MM.1S (cell line): ENCODE data around the gene TELO2.
A peak's percentile ranks its signal among the peaks of the same experiment; 100 is the strongest.

ENCODE experiments used
- DNase-seq: peaks from one replicate; pipeline ENCODE4 v3.0.0-alpha.2; 2015
- H2AFZ ChIP-seq: fragments of 300-600 bp; sonication (generic); 2 replicates; pipeline ENCODE4 v1.6.0; 2016; ENCODE audit warnings: antibody characterized with exemption, low read length
- H3F3A ChIP-seq: fragments of 300-600 bp; sonication (generic); 2 replicates; pipeline ENCODE4 v1.6.1; 2016; ENCODE audit warnings: mild to moderate bottlenecking, antibody characterized with exemption, low read length, moderate library complexity, mixed read lengths; ENCODE audit not compliant: insufficient read depth
- H3K27ac ChIP-seq: fragments of 300-600 bp; sonication (generic); 2 replicates; pipeline ENCODE4 v1.5.1; 2016; ENCODE audit warnings: mild to moderate bottlenecking, low read length
- H3K27me3 ChIP-seq: fragments of 300-600 bp; sonication (generic); replicated peaks from 2 replicates; pipeline ENCODE4 v1.6.0; 2016; ENCODE audit warnings: low read length; ENCODE audit not compliant: insufficient read depth
- H3K36me3 ChIP-seq: fragments of 300-600 bp; sonication (generic); replicated peaks from 2 replicates; pipeline ENCODE4 v1.6.1; 2016; ENCODE audit warnings: mild to moderate bottlenecking, low read length, mixed read lengths; ENCODE audit not compliant: insufficient read depth
- H3K4me1 ChIP-seq: fragments of 300-600 bp; sonication (generic); 2 replicates; pipeline ENCODE4 v1.6.1; 2016; ENCODE audit warnings: low read length, mixed read lengths
- H3K4me2 ChIP-seq: fragments of 300-600 bp; sonication (generic); 2 replicates; pipeline ENCODE4 v1.6.0; 2016; ENCODE audit warnings: low read depth, low read length
- H3K4me3 ChIP-seq: fragments of 300-600 bp; sonication (generic); 2 replicates; pipeline ENCODE4 v1.5.1; 2016; ENCODE audit warnings: low read length, mixed read lengths
- H3K79me2 ChIP-seq: fragments of 300-600 bp; sonication (generic); 2 replicates; pipeline ENCODE4 v1.6.1; 2016; ENCODE audit warnings: mixed run types, low read length, mixed read lengths
- H3K9ac ChIP-seq: fragments of 300-600 bp; sonication (generic); 2 replicates; pipeline ENCODE4 v1.6.1; 2016; ENCODE audit warnings: low read length, mixed read lengths
- H3K9me2 ChIP-seq: fragments of 300-600 bp; sonication (generic); replicated peaks from 2 replicates; pipeline ENCODE4 v1.6.1; 2016; ENCODE audit warnings: mild to moderate bottlenecking, low read length, mixed read lengths; ENCODE audit not compliant: insufficient read depth
- H3K9me3 ChIP-seq: fragments of 300-600 bp; sonication (generic); replicated peaks from 2 replicates; pipeline ENCODE4 v1.6.1; 2016; ENCODE audit warnings: mild to moderate bottlenecking, low read length, mixed read lengths; ENCODE audit not compliant: insufficient read depth
- H4K20me1 ChIP-seq: fragments of 300-600 bp; sonication (generic); 2 replicates; pipeline ENCODE4 v1.6.1; 2016; ENCODE audit warnings: mild to moderate bottlenecking, low read length, moderate library complexity, mixed read lengths; ENCODE audit not compliant: insufficient read depth
- EZH2 ChIP-seq: fragments of 300-600 bp; sonication (generic); optimal IDR thresholded peaks from 2 replicates; pipeline ENCODE3; 2017; ENCODE audit warnings: low read depth, mild to moderate bottlenecking, antibody characterized with exemption, low read length, mixed read lengths
- EZH2phosphoT487 ChIP-seq: fragments of 300-600 bp; sonication (generic); IDR thresholded peaks from 2 replicates; pipeline ENCODE4 v1.6.1; 2018; ENCODE audit warnings: antibody characterized with exemption, low read length
- TF ChIP-seq, protein P1 (sequence below): fragments of 300-600 bp; sonication (generic); IDR thresholded peaks from 2 replicates; pipeline ENCODE4 v1.5.1; 2016; ENCODE audit warnings: antibody characterized with exemption, low read length, mixed read lengths

TELO2 gene

DNA sequence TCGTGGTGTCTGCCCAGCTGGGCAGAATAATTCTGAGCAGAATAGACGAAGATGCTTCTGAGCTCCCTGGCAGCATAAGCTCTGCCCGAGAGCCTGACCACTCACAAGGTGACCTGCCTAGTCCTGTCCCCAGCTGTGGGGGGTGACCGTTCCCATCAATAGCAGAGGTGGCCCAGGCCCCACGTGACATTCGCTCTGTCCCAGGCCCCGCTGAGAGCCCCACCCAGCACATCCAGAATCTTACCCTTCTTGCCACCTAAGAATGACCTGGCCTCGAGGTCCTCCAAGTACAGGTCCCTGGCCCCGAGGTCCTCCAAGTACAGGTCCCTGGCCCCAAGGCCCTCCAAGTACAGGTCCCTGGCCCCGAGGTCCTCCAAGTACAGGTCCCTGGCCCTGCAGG, 39.6 kb downstream of the TELO2 start:
- Histone ChIP-seq H3K9me3 (no peaks in the 10 kb centered on the region), H3K9ac (no peak overlapping the region), H3K36me3 (no peaks in the 10 kb centered on the region), H3K4me2 (no peak overlapping the region), H3K27ac (no peak overlapping the region), H2AFZ (no peak overlapping the region), H3K4me3 (no peak overlapping the region), H3K27me3 (peaks cover 97% of the 10 kb centered on the region), H4K20me1 (no peaks in the 10 kb centered on the region), H3K79me2 (no peaks in the 10 kb centered on the region), H3K4me1 (no peaks in the 10 kb centered on the region), H3F3A (no peaks in the 10 kb centered on the region), H3K9me2 (no peaks in the 10 kb centered on the region)
- no peak for DNase-seq
- TF ChIP-seq EZH2 (no peak), EZH2phosphoT487 (no peak)
- TF ChIP-seq, protein P1, sequence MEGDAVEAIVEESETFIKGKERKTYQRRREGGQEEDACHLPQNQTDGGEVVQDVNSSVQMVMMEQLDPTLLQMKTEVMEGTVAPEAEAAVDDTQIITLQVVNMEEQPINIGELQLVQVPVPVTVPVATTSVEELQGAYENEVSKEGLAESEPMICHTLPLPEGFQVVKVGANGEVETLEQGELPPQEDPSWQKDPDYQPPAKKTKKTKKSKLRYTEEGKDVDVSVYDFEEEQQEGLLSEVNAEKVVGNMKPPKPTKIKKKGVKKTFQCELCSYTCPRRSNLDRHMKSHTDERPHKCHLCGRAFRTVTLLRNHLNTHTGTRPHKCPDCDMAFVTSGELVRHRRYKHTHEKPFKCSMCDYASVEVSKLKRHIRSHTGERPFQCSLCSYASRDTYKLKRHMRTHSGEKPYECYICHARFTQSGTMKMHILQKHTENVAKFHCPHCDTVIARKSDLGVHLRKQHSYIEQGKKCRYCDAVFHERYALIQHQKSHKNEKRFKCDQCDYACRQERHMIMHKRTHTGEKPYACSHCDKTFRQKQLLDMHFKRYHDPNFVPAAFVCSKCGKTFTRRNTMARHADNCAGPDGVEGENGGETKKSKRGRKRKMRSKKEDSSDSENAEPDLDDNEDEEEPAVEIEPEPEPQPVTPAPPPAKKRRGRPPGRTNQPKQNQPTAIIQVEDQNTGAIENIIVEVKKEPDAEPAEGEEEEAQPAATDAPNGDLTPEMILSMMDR, result no peak

DNA sequence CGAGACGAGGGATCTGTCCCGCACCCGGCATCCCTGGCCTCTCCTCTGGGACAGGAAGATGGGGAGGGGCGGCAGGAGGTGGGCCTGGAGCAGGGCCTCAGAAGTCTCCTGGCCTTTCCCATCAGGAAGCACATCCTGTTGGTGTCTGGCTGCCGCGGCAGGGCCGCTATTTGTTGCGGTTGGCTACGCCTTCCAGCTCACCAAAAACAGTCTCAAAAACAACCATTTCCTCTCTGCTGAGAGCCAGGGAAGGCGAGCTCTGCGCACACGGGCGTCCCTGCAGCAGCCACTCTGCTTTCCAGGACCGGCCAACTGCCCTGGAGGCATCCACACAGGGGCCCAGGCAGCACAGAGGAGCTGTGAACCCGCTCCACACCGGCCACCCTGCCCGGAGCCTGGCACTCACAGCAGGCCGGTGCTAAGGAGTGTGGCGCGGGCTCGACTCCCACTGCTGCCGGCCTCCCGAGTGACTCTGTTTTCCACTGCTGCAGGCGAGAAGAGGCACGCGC, 40.3 kb downstream of the TELO2 start, which contains the start of gene TMEM204:
TSS of gene TMEM204 (plus strand) at position 224 of the 509 bp plus-strand sequence. CDS start 610 bp downstream, outside the sequence.
- Histone ChIP-seq H3K4me2 (no peak within 1 kb of the TSS), H3K4me1 (no peaks in the 10 kb centered on the region), H3F3A (no peaks in the 10 kb centered on the region), H2AFZ (no peak within 1 kb of the TSS), H3K27me3 (peaks cover 94% of the 10 kb centered on the region), H4K20me1 (no peaks in the 10 kb centered on the region), H3K9ac (no peak within 1 kb of the TSS), H3K9me2 (no peaks in the 10 kb centered on the region), H3K9me3 (no peaks in the 10 kb centered on the region), H3K36me3 (no peaks in the 10 kb centered on the region), H3K4me3 (no peak within 1 kb of the TSS), H3K79me2 (no peaks in the 10 kb centered on the region), H3K27ac (no peak within 1 kb of the TSS)
- no peak for TF ChIP-seq EZH2
- DNase-seq, result no peak

DNA sequence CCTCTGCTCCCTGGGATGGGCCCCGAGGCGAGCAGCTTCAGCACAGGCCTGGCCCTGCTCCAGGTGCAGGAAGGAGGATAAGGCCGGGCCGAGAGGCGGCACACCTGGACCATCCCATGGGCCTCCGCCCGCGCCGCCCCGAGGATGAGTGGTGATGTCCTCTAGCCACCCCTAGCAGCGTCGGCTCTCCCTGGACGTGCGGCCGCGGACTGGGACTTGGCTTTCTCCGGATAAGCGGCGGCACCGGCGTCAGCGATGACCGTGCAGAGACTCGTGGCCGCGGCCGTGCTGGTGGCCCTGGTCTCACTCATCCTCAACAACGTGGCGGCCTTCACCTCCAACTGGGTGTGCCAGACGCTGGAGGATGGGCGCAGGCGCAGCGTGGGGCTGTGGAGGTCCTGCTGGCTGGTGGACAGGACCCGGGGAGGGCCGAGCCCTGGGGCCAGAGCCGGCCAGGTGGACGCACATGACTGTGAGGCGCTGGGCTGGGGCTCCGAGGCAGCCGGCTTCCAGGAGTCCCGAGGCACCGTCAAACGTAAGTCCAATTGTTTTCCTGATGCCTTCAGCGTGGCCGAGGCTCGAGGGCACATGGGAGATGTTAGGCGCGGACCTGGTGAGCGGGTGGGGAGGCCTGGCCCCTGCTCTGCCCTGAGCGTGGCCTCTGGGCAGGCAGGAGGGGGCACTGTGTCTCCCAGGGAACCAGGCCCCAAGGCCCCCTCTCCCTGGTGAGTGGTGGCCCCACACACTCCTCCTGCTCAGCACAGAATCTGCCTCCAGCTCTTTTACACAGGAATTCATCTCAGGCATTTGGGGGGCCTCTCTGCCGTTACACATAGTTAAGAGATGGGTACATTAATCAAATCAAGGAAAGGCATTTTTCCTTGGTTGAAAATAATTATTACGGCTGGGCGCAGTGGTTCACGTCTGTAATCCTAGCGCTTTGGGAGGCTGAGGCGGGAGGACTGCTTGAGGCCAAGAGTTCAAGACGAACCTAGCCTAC, 41.2 kb downstream of the TELO2 start:
- no peak for DNase-seq
- no peaks in the 10 kb centered on the region for H3K9me3 ChIP-seq
- no peaks in the 10 kb centered on the region for H4K20me1 ChIP-seq
- no peak overlapping the region for H3K9ac ChIP-seq
- no peaks in the 10 kb centered on the region for H3K36me3 ChIP-seq
- peaks cover 86% of the 10 kb centered on the region for H3K27me3 ChIP-seq
- H3F3A ChIP-seq, result no peaks in the 10 kb centered on the region
- H2AFZ ChIP-seq, result no peak overlapping the region
- H3K4me3 ChIP-seq, result no peak overlapping the region
- no peak overlapping the region for H3K27ac ChIP-seq
- H3K9me2 ChIP-seq, result no peaks in the 10 kb centered on the region
- no peak overlapping the region for H3K4me2 ChIP-seq
- H3K4me1 ChIP-seq, result no peaks in the 10 kb centered on the region
- no peaks in the 10 kb centered on the region for H3K79me2 ChIP-seq
- TF ChIP-seq, protein P1, result no peak
- TF ChIP-seq EZH2, result peak; percentile 23
